DND-41 (cell line): ENCODE data around the gene NF2.

Experiments
- ATAC-seq: fragments of 200-7000 bp; cut with Tn5 transposase; 3 replicates; pipeline ENCODE4 v1.9.1; 2021; ENCODE audit warnings: low read depth; ENCODE audit not compliant: insufficient read depth
- DNase-seq: peaks from one replicate; pipeline ENCODE4 v3.0.0-alpha.2; 2020
- H2AFZ ChIP-seq: 2 replicates; pipeline ENCODE4 v1.6.0; 2012; ENCODE audit warnings: low read depth, low read length
- H3K27ac ChIP-seq: 2 replicates; pipeline ENCODE4 v1.5.1; 2012; ENCODE audit warnings: low read length, inconsistent platforms
- H3K27me3 ChIP-seq: fragments of 200-600 bp; sonication (generic); 2 replicates; pipeline ENCODE4 v1.6.0; 2012; ENCODE audit warnings: low read length, mild to moderate bottlenecking, inconsistent platforms; ENCODE audit not compliant: insufficient read depth, poor library complexity
- H3K36me3 ChIP-seq: 2 replicates; pipeline ENCODE4 v1.5.1; 2012; ENCODE audit warnings: low read length, inconsistent platforms; ENCODE audit not compliant: insufficient read depth
- H3K4me1 ChIP-seq: 2 replicates; pipeline ENCODE4 v1.5.1; 2012; ENCODE audit warnings: mild to moderate bottlenecking, low read length; ENCODE audit not compliant: insufficient read depth
- H3K4me2 ChIP-seq: 2 replicates; pipeline ENCODE4 v1.6.0; 2012; ENCODE audit warnings: mild to moderate bottlenecking, moderate library complexity, low read length, inconsistent platforms; ENCODE audit not compliant: insufficient read depth
- H3K4me3 ChIP-seq, 2 experiments: fragments of 200-600 bp in 1 of 2; shearing (Covaris generic) in 1 of 2; 2 replicates each; pipeline ENCODE4 v1.5.1; 2012 to 2016; ENCODE audit warnings: inconsistent platforms in 2 of 2, low read length in 2 of 2, mild to moderate bottlenecking in 2 of 2, low read depth in 1 of 2, moderate library complexity in 1 of 2
- H3K79me2 ChIP-seq: 2 replicates; pipeline ENCODE4 v1.6.0; 2012; ENCODE audit warnings: low read length, inconsistent platforms; ENCODE audit not compliant: insufficient read depth
- H3K9ac ChIP-seq: 2 replicates; pipeline ENCODE4 v1.6.0; 2012; ENCODE audit warnings: low read depth, mild to moderate bottlenecking, inconsistent platforms, low read length, moderate library complexity
- H3K9me3 ChIP-seq: 2 replicates; pipeline ENCODE4 v1.5.1; 2012; ENCODE audit warnings: low read length, moderate library complexity, mild to moderate bottlenecking, inconsistent platforms; ENCODE audit not compliant: insufficient read depth, severe bottlenecking
- H4K20me1 ChIP-seq: 2 replicates; pipeline ENCODE4 v1.6.0; 2012; ENCODE audit warnings: low read length; ENCODE audit not compliant: insufficient read depth
- EZH2 ChIP-seq: IDR thresholded peaks from 3 replicates; pipeline ENCODE4 v1.6.1; 2012; ENCODE audit warnings: borderline replicate concordance, low read depth, mild to moderate bottlenecking, moderate library complexity, low read length, inconsistent platforms; ENCODE audit not compliant: severe bottlenecking
- TF ChIP-seq, protein P1 (sequence below): IDR thresholded peaks from 2 replicates; pipeline ENCODE4 v1.5.1; 2012; ENCODE audit warnings: borderline replicate concordance, low read length, moderate library complexity, mild to moderate bottlenecking; ENCODE audit not compliant: poor library complexity, severe bottlenecking; ENCODE audit errors: extremely low read depth

Gene NF2

DNA sequence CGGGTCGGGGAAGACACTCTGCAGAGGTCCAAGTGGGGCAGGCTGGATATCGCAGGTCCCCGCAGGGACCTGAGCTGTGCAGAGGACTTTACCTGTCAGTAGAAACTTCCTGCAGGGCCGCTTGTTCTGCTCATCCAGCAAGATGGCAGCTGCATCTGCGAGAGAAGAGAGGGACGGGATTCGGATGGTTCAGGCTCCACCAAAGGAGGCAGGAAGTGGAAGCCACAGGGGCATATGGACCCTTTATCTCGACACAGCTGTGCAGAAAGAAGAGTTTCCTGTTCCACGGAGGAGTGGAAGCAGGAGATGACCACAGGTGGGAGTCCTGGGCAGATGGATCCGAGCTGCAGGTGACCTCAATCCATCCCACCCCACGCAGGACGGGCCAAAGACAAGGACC is 138.9 kb downstream of the NF2 start:
- no peaks in the 10 kb centered on the region for H3K79me2 ChIP-seq
- DNase-seq (peak; percentile 20), ATAC-seq (peak; percentile 52; the same call in 2 of the 3 replicates)
- no peak overlapping the region for H3K9ac ChIP-seq
- H3K4me2 ChIP-seq = no peak overlapping the region
- TF ChIP-seq EZH2 = no peak
- TF ChIP-seq, protein P1, sequence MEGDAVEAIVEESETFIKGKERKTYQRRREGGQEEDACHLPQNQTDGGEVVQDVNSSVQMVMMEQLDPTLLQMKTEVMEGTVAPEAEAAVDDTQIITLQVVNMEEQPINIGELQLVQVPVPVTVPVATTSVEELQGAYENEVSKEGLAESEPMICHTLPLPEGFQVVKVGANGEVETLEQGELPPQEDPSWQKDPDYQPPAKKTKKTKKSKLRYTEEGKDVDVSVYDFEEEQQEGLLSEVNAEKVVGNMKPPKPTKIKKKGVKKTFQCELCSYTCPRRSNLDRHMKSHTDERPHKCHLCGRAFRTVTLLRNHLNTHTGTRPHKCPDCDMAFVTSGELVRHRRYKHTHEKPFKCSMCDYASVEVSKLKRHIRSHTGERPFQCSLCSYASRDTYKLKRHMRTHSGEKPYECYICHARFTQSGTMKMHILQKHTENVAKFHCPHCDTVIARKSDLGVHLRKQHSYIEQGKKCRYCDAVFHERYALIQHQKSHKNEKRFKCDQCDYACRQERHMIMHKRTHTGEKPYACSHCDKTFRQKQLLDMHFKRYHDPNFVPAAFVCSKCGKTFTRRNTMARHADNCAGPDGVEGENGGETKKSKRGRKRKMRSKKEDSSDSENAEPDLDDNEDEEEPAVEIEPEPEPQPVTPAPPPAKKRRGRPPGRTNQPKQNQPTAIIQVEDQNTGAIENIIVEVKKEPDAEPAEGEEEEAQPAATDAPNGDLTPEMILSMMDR = no peak
- H3K9me3 ChIP-seq = no peaks in the 10 kb centered on the region
- peak overlapping the region; percentile 44 for H3K27ac ChIP-seq
- no peaks in the 10 kb centered on the region for H3K4me1 ChIP-seq
- peaks cover 46% of the 10 kb centered on the region for H3K36me3 ChIP-seq
- no peaks in the 10 kb centered on the region; the same call in none of the 2 replicates for H4K20me1 ChIP-seq
- no peak overlapping the region for H2AFZ ChIP-seq
- H3K4me3 ChIP-seq = no peak overlapping the region
- H3K27me3 ChIP-seq = no peaks in the 10 kb centered on the region

DNA sequence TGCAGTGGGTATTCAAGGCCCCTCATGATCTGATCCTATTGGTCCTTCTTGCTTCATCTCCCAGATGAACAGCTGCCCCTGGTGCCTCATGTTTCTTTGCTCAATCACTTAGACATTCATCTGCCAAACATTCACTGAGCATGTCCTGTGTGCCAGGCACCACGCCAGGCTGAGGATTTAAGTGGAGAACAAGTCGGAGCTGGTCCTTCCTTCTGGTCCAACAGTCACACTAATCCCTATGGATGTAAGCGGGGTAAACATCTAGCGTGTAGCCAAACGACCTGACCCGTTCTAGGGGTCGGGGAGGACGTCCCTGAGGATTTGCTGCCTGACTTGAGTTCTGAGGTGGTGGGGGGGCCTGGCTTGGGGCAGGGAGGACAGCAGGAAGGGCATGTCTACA is 141.5 kb downstream of the NF2 start:
- H3K27ac ChIP-seq = no peak overlapping the region
- TF ChIP-seq EZH2 = no peak
- TF ChIP-seq, protein P1 = no peak

DNA sequence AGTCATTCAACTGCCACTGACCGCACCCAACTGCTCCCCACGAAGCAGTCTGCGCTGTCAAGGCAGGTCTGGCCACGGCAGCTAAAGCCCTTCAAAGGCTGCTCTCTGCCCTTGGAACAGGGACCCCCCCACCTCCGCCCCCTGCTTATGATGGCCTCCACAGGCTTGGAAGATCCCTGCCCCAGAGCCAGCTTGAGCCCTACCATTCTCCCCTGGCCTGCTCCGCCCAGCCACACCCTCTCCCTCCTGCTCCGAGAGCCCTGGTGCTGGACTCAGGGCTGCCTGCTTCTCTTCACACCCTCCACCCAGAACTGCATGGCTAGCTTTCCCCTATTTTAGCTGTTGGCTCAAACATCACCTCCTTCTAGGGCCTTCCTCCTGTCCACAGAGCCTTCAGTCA is 144.4 kb downstream of the NF2 start:
- no peak overlapping the region for H3K4me2 ChIP-seq
- TF ChIP-seq EZH2 = no peak
- TF ChIP-seq, protein P1 = no peak
- ATAC-seq (no peak), DNase-seq (no peak)
- H3K4me3 ChIP-seq = no peak overlapping the region
- no peak overlapping the region for H3K9ac ChIP-seq
- no peaks in the 10 kb centered on the region for H3K79me2 ChIP-seq
- H3K4me1 ChIP-seq = no peaks in the 10 kb centered on the region
- H4K20me1 ChIP-seq = no peaks in the 10 kb centered on the region
- H2AFZ ChIP-seq = no peak overlapping the region
- H3K27me3 ChIP-seq = no peaks in the 10 kb centered on the region
- peaks cover 35% of the 10 kb centered on the region for H3K36me3 ChIP-seq
- H3K9me3 ChIP-seq = no peaks in the 10 kb centered on the region
- H3K27ac ChIP-seq = no peak overlapping the region

More for the DNA sequence above, 141.5 kb downstream of the NF2 start:
- Histone ChIP-seq H3K4me3 (no peak overlapping the region), H3K79me2 (no peaks in the 10 kb centered on the region), H3K9ac (no peak overlapping the region), H3K27me3 (no peaks in the 10 kb centered on the region), H3K4me1 (no peaks in the 10 kb centered on the region), H3K36me3 (peaks cover 49% of the 10 kb centered on the region), H2AFZ (no peak overlapping the region), H3K9me3 (no peaks in the 10 kb centered on the region), H3K4me2 (no peak overlapping the region), H4K20me1 (no peaks in the 10 kb centered on the region; the same call in 1 of the 2 replicates)
- ATAC-seq = no peak
- DNase-seq = no peak
